ENCODE data around the gene PPP1R15A.
"Not testable (repeated sequence)": the region's sequence is repeated elsewhere in the genome, so short reads cannot be mapped to it uniquely, and the experiment has no call there.

PPP1R15A gene

DNA sequence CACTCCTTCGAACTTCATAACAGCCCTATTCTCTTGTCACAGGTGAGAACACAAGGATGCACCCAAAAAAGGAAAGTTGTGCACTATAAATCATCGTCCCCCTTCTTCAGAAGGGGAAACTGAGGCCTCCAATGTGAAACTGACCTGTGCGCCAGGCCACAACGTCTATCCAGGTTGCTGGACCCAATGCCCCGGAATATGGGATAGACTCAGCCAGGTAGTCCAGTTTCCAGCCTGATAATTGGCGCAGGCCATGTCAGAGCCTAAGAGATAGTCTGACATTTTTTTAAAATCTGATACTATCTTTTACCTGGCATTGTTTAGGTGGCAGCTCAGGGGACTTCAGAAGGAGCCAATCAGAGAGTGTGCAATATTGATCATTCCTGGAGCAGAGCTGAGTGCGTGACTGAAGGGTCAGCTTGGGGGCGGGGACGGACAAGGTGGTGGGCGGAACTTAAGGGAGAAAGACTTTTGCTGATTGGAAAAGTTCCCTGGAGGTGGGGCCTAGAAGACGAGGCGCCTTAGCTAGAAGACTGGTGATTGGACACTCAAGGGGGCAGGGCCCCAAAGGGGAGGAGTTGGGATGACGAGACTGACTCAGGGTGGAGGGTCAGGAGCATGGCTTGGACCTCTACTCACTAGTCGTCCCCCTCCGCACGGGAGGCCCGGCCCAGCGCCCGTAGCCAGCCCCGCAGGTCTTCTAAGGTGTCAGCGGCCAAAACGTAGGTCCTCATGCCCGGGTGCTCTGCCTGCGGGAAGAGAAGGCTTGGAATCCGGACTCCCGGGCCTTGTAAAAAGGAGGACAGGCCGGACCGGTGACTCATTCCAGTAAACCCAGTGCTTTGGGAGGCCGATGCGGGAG is 12.3 kb upstream of the PPP1R15A start:
- peak; percentile 26 to 57 for DNase-seq

DNA sequence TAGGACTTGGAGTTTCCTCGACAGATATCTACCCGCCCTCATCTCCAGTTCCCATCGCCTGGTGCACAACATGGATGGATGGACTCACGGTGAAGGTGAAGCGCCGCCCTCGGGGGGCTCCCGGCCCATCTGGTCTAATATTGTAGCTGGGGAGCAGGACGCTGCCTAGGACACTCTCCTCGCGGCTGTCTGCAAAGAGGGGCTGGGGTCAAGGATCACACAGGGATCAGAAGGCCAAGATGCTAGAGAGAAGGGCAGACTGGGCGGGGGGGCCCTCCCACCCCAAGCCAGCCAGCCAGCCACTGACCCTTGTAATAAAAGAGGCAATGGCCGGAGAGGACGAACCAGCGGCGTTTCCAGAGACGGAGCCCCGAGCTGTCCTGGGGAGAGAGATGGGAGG is 10.9 kb upstream of the PPP1R15A start:
- DNase-seq: no peak

GRCh38 chr19:48862827-48863226 is 9.4 kb upstream of the PPP1R15A start:
- no peak for DNase-seq

GRCh38 chr19:48866692-48867091 is 5.5 kb upstream of the PPP1R15A start:
- no peak for DNase-seq

DNA sequence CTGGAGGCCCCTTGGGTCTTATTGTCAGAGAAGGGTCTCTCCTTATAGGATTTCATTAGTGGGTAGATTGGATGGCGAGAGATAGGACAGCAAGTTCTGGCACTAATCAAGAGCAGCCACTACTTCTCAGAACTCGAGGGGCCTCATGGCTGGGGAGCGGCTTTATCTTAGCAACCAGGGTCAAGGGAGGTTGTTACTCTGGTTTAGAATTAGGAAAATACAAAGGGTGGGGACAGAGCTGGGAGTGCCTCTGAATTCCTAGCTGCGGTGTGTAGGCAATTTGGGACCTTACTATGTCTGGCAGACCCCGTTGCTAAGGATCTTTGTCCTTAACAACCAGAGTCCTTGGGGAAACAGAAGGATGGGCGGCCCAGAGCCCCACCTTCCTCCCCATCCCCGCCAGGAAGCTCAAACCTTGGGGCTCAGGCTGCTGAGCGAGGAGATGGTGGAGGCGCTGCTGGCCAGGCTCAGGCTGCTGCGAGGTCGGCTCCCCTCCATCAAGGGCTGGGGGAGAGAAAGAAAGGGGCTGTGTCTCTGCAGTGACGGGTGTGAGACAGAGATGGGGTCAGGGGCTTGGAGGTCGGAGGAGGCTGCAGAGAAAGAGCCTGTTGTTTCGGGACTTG is 5.0 kb upstream of the PPP1R15A start:
- DNase-seq: no peak

DNA sequence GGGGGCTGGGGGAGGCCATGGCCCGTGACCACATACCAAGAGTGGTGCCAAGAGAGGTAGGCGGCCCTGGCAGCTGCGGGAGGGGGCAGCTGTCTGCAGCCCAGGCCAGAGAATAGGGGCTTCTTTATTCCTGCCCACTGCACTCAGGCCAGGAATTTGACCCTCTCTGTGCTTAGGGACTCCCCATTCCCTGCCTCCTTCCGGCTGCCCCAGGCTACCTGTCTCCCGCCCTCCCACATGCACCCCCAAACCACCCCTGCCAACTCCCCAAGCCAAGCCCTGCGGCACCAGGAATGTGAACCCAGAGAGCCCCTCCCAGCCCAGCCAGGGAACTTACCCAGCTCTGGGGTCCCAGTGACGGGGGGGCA is 4.5 kb upstream of the PPP1R15A start:
- no peak for DNase-seq

GRCh38 chr19:48868114-48868886 is 3.9 kb upstream of the PPP1R15A start, which contains the start of gene PLEKHA4:
Gene PLEKHA4, minus strand, starts transcription at chr19:48868617. Its CDS starts 997 bp downstream, at chr19:48867620.
- no peak for DNase-seq

- DNase-seq: no peak
These were observed 2.2 kb upstream of the PPP1R15A start for GRCh38 chr19:48870048-48870447.

DNA sequence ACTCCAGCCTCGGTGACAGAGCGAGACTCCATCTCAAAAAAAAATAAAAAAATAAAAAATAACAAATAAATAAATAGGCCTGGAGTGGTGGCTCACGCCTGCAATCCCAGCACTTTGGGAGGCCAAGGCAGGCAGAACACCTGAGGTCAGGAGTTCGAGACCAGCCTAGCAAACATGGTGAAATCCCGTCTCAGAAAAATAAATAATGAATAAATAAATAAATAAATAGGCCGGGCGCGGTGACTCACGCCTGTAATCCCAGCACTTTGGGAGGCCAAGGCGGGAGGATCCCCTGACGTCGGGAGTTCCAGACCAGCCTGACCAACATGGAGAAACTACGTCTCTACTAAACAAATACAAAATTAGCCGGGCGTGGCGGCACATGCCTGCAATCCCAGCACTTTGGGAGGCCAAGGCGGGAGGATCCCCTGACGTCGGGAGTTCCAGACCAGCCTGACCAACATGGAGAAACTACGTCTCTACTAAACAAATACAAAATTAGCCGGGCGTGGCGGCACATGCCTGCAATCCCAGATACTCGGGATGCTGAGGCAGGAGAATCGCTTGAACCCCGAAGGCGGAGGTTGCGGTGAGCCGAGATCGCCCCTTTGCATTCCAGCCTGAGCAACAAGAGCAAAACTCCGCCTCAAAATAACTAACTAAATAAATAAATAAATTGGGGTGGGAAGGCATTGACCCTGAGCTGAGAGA is 595 bp upstream of the PPP1R15A start:
- DNase-seq: not testable (repeated sequence)

GRCh38 chr19:48872884-48873475 is 759 bp downstream of the PPP1R15A start:
- peak; percentile 90 for DNase-seq

DNA sequence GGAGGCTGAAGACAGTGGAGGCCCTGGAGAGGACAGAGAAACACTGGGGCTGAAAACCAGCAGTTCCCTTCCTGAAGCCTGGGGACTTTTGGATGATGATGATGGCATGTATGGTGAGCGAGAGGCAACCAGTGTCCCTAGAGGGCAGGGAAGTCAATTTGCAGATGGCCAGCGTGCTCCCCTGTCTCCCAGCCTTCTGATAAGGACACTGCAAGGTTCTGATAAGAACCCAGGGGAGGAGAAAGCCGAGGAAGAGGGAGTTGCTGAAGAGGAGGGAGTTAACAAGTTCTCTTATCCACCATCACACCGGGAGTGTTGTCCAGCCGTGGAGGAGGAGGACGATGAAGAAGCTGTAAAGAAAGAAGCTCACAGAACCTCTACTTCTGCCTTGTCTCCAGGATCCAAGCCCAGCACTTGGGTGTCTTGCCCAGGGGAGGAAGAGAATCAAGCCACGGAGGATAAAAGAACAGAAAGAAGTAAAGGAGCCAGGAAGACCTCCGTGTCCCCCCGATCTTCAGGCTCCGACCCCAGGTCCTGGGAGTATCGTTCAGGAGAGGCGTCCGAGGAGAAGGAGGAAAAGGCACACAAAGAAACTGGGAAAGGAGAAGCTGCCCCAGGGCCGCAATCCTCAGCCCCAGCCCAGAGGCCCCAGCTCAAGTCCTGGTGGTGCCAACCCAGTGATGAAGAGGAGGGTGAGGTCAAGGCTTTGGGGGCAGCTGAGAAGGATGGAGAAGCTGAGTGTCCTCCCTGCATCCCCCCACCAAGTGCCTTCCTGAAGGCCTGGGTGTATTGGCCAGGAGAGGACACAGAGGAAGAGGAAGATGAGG is 1.5 kb downstream of the PPP1R15A start:
- DNase-seq: peak; percentile 25 to 39

- DNase-seq: peak; percentile 38 to 55
These were observed 2.3 kb downstream of the PPP1R15A start for GRCh38 chr19:48874303-48875135.

DNA sequence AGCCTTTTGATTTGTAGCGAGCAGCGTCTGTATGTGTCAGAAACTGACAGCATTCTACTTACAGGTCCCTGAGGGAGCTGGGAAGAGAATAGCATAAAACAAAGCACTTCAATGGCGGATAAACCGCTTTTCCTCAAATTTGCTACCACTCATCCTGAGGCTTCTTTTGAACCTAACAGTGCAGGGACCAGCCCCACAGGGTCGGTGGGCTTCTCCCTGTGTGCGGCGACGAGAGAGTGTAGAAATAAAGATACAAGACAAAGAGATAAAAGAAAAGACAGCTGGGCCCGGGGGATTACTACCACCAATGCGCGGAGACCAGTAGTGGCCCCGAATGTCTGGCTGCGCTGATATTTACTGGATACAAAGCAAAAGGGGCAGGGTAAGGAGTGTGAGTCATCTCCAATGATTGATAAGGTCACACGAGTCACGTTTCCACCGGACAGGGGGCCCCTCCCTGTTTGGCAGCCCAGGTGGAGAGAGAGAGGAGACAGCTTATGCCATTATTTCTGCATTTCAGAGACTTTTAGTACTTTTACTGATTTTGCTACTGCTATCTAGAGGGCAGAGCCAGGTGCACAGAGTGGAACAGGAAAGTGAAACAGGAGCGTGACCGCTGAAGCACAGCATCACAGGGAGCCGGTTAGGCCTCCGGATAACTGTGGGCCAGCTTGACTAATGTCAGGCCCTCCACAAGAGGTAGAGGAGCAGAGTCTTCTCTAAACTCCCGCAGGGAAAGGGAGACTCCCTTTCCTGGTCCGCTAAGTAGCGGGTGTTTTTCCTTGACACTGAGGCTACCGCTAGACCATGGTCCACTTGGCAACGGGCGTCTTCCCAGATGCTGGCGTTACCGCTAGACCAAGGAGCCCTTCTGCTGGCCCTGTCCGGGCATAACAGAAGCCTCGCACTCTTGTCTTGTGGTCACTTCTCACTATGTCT is 4.1 kb downstream of the PPP1R15A start:
- peak; percentile 51 to 52 for DNase-seq

- DNase-seq: peak in 1 of 2 donors; percentile 52
These were observed 5.6 kb downstream of the PPP1R15A start for GRCh38 chr19:48877855-48878195.

DNA sequence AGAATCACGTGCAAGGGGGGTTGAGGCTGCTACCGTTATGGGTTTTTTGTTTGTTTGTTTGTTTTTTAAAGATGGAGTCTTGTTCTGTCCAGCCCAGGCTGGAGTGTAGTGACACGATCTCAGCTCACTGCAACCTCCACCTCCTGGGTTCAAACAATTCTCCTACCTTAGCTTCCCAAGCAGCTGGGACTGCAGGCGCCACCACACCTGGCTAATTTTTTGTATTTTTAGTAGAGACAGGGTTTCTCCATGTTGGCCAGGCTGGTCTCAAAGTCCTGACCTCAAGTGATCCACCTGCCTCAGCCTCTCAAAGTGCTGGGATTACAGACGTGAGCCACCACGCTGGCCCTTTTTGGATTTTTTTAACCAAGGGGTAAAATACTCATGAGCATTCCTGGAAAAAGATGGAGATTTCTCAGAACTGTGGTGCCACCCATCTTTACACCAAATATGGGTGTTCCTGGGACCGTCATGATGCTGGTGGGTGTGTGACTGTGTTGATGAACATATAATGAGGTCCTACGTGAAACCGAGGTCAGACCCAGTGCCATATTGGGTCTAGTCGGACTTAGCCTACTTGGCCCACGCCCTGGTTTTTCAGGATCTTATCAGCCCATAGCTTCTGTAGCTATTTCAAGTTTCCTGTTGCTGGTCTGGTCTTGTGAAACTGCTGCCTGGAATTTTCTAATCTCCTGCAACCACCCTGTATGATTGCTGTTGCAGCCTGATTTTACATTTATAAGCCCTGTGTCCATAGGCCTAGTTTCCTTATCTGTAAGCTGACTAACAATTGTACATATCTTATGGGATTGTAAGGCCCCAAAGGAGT is 6.2 kb downstream of the PPP1R15A start:
- peak; percentile 53 to 58 for DNase-seq

DNA sequence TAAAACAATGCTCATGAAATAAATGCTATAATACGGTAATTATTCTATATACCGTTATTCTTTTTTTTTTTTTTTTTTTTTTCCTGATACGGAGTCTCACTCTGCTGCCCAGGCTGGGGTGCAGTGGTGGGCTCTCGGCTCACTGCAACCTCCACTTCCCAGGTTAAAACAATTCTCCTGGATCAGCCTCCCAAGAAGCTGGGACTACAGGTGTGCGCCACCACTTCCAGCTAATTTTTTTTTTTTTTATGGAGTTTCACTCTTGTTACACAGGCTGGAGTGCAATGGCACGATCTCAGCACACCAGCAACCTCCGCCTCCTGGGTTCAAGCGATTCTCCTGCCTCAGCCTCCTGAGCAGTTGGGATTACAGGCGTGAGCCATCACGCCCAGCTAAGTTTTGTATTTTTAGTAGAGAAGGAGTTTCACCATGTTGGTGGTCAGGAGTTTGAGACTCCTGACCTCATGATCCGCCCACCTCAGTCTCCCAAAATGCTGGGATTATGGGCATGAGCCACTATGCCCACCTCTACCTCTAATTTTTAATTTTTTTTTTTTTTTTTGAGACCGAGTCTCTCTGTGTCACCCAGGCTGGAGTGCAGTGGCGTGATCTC is 6.9 kb downstream of the PPP1R15A start:
- no peak for DNase-seq

DNA sequence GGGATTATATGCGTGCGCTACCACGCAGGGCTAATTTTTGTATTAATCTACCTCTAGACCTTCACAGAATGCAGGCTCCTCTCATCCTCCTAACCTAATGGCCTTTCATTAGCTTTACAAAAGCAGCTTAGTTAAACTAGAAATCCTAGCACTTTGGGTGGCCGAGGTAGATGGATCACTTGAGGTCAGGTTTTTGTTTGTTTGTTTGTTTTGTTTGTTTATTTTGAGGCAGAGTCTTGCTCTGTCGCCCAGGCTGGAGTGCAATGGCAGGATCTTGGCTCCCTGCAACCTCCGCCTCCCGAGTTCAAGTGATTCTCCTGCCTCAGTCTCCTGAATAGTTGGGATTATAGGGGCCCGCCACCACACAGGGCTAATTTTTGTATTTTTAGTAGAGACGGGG is 7.5 kb downstream of the PPP1R15A start:
- peak in 1 of 2 donors; percentile 36 for DNase-seq

Measured in CD4-positive, alpha-beta T cell treated with Interleukin-4 for 1 hour (primary cell).